GM12874 (cell line): ENCODE measurements around the gene RPE.

Source experiments
- CTCF ChIP-seq: IDR thresholded peaks from 2 replicates; pipeline ENCODE4 v1.5.1; 2011; ENCODE audit warnings: low read depth, mild to moderate bottlenecking, control low read depth, low read length, moderate library complexity; ENCODE audit not compliant: insufficient read depth

The RPE gene

GRCh38 chr2:210054696-210055095 lies 52.3 kb downstream of the RPE start:
- no peak for TF ChIP-seq CTCF

- TF ChIP-seq CTCF: no peak
These were observed 53.4 kb downstream of the RPE start for GRCh38 chr2:210055825-210056224.

DNA sequence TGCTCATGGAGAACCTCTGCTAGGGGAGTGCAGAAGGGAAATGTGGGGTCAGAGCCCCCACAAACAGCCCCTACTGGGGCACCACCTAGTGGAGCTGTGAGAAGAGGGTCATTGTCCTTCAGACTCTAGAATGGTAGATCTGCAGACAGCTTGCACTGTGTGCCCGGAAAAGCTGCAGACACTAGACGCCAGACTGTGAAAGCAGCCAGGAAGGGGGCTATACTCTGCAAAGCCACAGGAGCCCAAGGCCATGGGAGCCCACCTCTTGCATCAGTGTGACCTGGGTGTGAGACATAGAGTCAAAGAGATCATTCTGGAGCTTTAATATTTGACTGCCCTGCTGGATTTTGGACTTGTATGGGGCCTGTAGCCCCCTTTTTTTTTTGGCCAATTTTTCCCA lies 60.9 kb downstream of the RPE start:
- TF ChIP-seq CTCF: no peak
